ENCODE results near the gene USP24.
"Not testable (repeated sequence)": the region's sequence is repeated elsewhere in the genome, so short reads cannot be mapped to it uniquely, and the experiment has no call there.

Gene USP24

DNA sequence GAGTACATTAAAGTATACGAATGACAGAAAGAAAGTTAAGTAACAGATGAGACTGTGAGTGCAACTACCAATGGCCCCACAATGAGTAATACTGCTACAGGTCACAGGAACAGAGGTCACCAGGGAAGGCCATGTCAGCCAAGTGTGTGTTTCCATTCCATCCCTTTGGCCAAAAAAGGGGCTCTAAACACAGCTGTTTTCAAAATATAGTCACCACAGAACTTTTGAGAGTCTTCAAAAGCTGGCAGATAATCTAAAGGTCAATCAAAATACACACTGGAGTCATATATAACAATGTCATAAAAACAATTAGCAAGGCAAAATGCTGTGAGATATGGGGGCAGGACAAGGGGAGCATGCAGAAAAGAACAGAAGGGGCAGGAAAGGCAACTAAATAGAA lies 10.2 kb downstream of the USP24 start:
- no peak overlapping the region for H3K27ac ChIP-seq
- TF ChIP-seq, protein P1, sequence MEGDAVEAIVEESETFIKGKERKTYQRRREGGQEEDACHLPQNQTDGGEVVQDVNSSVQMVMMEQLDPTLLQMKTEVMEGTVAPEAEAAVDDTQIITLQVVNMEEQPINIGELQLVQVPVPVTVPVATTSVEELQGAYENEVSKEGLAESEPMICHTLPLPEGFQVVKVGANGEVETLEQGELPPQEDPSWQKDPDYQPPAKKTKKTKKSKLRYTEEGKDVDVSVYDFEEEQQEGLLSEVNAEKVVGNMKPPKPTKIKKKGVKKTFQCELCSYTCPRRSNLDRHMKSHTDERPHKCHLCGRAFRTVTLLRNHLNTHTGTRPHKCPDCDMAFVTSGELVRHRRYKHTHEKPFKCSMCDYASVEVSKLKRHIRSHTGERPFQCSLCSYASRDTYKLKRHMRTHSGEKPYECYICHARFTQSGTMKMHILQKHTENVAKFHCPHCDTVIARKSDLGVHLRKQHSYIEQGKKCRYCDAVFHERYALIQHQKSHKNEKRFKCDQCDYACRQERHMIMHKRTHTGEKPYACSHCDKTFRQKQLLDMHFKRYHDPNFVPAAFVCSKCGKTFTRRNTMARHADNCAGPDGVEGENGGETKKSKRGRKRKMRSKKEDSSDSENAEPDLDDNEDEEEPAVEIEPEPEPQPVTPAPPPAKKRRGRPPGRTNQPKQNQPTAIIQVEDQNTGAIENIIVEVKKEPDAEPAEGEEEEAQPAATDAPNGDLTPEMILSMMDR (conservative IDR thresholded peaks at IDR 0.05): no peak

DNA sequence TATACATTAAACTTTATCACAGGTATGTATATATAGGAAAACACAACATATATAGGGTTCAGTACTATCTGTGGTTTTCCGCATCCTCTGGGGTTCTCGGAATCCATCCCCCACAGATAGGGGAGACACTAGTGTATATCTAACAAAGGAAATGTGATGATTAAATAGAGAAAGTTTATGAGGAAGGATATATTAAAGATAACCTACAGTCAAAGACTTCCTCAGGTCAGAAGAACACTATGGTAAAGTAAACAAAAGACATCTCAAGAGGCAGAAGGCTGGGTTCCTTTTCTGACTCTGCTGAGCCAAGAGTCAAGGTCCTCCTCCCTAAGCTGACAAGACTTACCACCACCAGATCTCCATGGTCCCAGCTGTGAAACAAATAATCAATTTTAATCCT lies 12.1 kb downstream of the USP24 start:
- H3K27ac ChIP-seq: peak overlapping the region; percentile 8; the same call in 1 of the 2 replicates

DNA sequence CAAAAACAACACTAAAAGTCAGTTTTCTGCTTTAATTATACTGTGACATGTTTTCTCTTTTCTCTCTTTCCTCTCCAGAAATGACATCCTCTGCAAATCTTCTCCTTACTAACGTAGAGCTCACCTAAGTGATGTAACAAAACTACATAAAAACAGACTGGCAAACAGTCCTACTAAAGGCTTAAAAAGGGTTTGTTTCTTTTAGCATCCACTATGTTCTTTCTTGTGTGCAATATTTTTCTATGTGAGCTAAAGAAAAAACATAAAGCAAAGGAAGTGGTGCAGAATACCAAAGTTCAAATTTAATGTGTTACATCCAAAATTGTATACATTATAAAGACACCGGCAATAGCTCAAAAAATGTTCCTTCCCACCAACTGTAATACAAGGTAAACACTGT lies 14.5 kb downstream of the USP24 start:
- H3K27ac ChIP-seq: no peak overlapping the region
- TF ChIP-seq, protein P1 (conservative IDR thresholded peaks at IDR 0.05): no peak

More for the DNA sequence above, 12.1 kb downstream of the USP24 start:
- TF ChIP-seq, protein P1 (conservative IDR thresholded peaks at IDR 0.05): no peak

DNA sequence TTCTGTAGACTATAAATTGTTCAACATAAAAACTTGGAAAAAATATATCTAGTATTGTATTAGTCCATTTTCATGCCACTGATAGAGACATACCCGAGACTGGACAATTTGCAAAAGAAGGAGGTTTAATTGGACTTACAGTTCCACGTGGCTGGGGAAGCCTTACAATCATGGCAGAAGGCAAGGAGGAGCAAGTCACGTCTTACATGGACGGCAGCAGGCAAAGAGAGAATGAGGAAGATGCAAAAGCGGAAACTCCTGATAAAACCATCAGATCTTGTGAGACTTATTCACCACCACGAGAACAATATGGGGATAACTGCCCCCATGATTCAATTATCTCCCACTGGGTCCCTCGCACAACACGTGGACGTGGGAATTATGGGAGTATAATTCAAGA lies 15.4 kb downstream of the USP24 start:
- not testable (repeated sequence) for H3K27ac ChIP-seq

DNA sequence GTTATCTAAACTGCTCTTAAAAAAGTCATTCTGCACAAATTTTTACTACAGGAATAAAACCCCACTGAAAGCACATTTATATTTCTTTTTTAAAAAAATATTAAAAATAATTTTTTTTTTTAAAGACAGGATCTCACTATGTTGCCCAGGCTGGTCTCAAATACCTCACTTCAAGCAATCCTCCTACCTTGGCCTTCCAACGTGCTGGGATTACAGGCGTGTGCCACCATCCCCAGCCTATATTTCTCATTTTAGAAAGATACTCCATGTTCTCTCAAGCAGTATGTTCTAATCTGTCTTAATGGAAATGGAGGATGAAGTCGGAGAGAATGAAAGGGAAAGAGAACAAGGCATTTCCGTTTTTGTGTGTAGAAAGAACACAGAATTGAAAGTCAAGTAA lies 17.1 kb downstream of the USP24 start:
- TF ChIP-seq, protein P1 (conservative IDR thresholded peaks at IDR 0.05): no peak
- H3K27ac ChIP-seq: no peak overlapping the region

DNA sequence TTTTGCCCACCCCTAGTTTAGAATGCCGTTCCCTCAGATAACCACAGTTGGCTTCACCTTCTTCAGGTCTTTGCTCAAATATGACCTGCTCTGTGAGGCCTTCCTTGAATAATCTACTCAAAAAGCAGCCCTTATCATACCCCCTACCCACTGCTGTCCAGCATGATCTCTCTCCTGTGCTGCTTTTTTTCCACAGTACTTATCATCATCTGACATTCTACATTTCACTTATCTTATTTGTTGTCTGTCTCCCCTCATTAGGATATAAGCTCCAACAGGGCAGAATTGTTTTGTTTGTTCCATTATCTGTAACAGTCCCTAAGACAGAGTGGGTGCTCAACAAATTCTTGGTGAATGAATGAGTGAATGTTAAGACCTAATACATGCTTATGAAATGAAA lies 18.1 kb downstream of the USP24 start:
- TF ChIP-seq, protein P1 (conservative IDR thresholded peaks at IDR 0.05): no peak

DNA sequence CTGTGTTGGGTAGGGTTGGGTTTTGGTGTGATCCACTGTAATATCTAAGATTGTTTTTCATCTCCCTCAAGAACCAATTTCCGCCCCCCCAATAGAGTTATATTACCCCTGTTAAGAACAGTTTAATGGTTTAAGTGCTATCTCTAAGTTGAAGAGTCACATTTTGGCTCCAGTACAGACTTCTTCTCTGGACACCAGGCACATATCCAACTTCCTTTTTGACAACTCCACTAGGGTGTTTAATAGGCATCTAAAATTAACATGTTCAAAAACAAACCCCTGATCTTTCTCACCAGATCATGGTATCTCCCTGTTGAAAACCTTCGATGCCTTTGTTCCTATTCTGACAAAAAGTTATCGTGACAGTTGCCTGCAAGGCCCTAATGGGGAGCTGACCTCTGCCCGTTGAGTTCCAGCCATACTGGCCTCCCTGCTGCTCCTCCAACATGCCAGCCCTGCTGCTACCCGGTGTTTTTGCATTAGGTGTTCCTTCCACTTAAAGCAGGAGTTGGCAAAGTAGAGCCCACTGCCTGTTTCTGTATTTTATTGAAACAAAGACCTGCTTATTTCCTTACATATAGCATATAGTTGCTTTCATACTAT lies 18.6 kb downstream of the USP24 start:
- TF ChIP-seq, protein P1 (conservative IDR thresholded peaks at IDR 0.05): no peak
- no peak overlapping the region for H3K27ac ChIP-seq

More for the DNA sequence above, 18.1 kb downstream of the USP24 start:
- no peak overlapping the region for H3K27ac ChIP-seq

DNA sequence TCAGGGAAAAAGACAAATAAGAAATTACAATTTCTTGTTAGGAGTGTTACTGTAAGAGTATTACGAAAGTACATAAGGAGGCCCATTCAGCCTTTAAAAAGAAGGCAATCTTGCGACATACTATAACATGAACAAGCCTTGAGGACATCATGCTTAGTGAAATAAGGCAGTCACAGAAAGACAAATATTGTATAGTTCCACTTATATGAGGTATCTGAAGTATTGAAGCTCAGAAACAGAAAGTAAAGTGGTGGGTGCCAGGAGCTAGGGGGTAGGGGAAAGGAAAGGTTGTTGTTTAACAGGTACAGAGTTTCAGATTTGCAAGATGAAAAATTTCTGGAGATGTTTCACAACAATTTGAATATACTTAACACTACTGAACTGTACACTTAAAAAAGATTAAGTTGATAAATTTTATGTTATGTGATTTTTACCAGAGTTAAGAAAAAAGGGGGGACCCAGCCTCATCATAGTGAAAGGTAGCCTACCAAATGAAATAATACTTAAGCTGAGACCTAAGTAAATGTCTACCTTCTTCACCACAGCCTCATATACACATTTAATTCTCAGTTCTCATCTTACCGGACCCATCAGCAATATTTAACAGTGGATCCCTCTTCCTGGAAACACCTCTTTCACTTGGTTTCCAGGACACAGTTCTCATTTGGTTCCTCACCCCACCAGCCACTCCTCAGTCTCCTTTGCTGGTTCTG lies 19.5 kb downstream of the USP24 start:
- TF ChIP-seq, protein P1 (conservative IDR thresholded peaks at IDR 0.05): no peak
- H3K27ac ChIP-seq: no peak overlapping the region
